HG03095 (cell line): ENCODE results near the gene ORAI2.
A peak's percentile ranks its signal among the peaks of the same experiment; 100 is the strongest.
"Not testable (repeated sequence)": the region's sequence is repeated elsewhere in the genome, so short reads cannot be mapped to it uniquely, and the experiment has no call there.

ENCODE experiments used
- ATAC-seq: cut with Tn5 transposase; IDR thresholded peaks from one replicate; pipeline ENCODE4 v1.9.1; 2021; ENCODE audit warnings: moderate library complexity; ENCODE audit not compliant: unreplicated experiment

Gene ORAI2

DNA sequence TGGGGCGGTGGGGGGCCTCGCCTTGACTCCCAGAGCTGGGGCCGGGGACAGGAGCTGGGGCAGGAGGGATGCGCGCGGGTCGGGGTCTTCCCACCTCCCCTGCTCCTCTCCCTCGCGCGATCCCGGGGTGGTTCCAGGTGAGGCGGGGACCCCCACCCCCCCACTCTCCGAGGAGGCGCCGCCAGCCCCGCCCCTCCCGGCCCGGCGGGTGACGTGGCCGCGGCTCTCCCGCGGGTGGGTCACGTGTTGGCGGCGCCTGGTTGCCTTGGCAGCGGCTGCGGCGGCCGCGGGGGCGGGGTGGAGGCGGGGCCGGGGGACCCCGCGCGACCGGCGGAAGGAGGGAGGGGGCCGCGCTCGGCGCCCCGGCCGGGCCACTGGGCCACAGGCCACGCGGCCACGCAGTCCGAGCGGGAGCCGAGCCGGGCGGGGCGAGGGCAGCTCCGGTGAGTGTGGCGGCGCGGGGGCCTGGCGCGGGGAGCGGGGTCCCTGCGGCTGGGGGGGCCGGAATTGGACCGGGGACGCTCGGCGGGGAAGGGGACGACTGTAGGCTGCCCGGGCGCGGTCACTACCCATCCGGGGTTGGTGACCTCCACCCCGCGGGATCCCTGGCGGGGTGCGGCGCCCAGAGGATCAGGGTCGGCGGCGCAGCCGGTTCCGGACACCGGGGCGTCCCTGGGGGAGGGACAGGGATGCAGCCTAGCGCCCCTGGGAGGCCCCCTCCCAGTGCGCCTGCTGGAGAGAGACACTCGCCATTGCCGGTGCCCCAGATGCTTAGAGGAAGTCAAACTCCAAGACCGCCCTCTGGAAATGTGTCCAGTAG lies at the start of gene ORAI2:
TSS of gene ORAI2 (plus strand) at position 357 of the 820 bp plus-strand sequence. CDS start 5,382 bp downstream, outside the sequence.
- ATAC-seq: peak; percentile 42

- no peak for ATAC-seq
These were observed 46.3 kb upstream of the ORAI2 start for GRCh38 chr7:102387064-102387463.

DNA sequence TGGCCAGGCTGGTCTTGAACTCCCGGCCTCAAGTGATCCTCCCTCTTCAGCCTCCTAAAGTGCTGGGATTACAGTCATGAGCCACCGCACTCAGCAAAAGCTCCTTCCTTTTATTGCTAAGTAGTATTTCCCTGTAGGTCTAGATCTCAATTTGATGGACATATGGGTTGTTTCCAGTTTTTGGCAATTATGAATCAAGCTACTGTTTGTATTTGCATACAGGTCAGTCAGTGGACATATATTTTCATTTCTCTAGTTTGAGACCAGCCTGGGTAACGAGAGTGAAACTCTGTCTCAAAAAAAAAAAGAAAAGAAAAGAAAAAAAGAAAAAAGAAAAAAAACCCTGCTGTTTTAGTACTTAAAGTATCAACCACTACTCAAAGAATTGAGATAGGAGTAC lies 43.6 kb upstream of the ORAI2 start:
- ATAC-seq: no peak

DNA sequence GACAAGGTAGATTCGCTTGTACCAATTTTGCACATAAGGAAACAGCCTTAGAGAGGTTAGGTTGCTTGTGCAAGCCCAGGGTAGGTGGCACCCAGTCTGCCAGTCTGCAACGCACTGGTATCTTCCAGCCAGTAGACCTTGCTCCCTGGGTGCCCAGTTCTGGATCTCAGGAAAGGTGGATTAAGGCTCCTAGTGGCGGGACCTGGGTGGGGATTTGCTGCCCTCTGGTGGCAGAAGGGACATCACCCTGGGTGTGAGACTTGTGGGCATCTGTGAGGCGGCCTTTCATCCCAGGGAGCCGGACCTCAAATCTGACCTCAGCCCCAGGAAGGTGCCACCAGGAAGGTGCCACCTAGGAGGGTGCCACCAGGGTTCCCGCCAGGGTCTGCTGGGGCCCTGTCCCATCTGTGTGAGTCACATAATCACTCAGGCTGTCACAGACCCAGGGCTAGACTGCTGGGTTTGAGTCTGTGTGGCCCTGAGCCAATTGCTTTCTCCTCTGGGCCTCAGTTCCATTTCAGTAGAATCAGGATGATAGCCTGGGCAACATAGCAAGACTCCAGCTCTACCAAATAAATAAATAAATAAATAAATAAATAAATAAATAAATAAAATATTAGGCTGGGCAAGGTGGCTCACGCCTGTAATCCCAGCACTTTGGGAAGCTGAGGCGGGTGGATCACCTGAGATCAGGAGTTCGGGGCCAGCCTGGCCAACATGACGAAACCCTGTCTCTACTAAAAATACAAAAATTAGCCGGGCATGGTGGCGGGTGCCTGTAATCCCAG lies 42.5 kb upstream of the ORAI2 start:
- ATAC-seq: no peak

- ATAC-seq: no peak
These were observed 41.0 kb upstream of the ORAI2 start for GRCh38 chr7:102392330-102392729.

- no peak for ATAC-seq
These were observed 39.9 kb upstream of the ORAI2 start for GRCh38 chr7:102393467-102393866.

- ATAC-seq: peak; percentile 3
These were observed 37.8 kb upstream of the ORAI2 start for GRCh38 chr7:102395592-102395872.

- peak; percentile 95 for ATAC-seq
These were observed 37.3 kb upstream of the ORAI2 start, which contains the start of gene PRKRIP1 for GRCh38 chr7:102395873-102396709. Gene PRKRIP1, plus strand, starts transcription at chr7:102396363. Its CDS starts 49 bp downstream, at chr7:102396412.

GRCh38 chr7:102396710-102397019 lies 36.7 kb upstream of the ORAI2 start:
- peak; percentile 2 for ATAC-seq

- no peak for ATAC-seq
These were observed 34.8 kb upstream of the ORAI2 start for GRCh38 chr7:102398543-102398942.

GRCh38 chr7:102400360-102400759 lies 33.0 kb upstream of the ORAI2 start:
- no peak for ATAC-seq

GRCh38 chr7:102403563-102403962 lies 29.8 kb upstream of the ORAI2 start:
- no peak for ATAC-seq

- ATAC-seq: peak; percentile 74
These were observed 29.1 kb upstream of the ORAI2 start for GRCh38 chr7:102404005-102404861.

- ATAC-seq: not testable (repeated sequence)
These were observed 28.6 kb upstream of the ORAI2 start for GRCh38 chr7:102404862-102405188.

DNA sequence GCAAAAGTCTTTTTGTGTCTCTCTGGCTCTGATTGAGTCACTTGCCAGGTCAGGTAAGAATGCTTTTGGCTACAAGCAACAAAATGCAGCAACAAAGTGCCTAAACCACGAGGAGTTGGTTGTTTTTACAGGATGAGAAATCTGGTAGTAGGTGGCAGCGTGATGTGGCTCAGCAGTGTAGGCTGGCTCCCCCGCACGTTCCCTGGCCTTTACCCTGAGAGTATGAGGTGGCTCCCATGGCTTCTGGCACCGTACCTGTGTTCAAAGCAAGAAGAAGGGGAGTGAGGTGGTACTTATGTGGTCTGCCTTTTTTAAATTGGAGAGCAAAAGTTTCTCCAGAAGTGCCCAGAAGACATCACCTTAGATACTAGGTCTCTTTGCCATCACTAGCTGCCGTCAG lies 25.5 kb upstream of the ORAI2 start:
- ATAC-seq: no peak

- ATAC-seq: not testable (repeated sequence)
These were observed 24.8 kb upstream of the ORAI2 start for GRCh38 chr7:102408530-102408929.

GRCh38 chr7:102409340-102409739 lies 24.0 kb upstream of the ORAI2 start:
- no peak for ATAC-seq

DNA sequence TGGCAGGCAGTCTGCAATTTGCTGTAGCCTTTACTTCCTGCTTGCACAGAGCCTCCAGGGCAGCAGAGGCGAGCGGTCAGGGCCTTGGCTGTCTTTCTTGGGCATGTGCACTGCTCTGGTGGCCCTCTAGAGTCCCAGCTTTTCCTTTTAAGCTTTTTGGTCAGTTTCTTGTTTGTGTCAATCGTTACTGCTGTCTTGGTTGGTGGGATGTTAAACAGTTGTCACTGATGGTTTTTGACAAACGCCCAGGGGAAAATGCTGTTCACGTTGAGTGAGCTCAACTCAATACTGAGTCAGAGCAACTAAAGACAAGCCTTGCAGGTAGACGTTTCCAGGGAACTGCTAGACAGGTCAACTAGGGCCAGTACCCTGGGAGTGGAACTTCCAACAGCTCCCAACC lies 23.3 kb upstream of the ORAI2 start:
- no peak for ATAC-seq

GRCh38 chr7:102410918-102411317 lies 22.5 kb upstream of the ORAI2 start:
- no peak for ATAC-seq

GRCh38 chr7:102412548-102412947 lies 20.8 kb upstream of the ORAI2 start:
- no peak for ATAC-seq

DNA sequence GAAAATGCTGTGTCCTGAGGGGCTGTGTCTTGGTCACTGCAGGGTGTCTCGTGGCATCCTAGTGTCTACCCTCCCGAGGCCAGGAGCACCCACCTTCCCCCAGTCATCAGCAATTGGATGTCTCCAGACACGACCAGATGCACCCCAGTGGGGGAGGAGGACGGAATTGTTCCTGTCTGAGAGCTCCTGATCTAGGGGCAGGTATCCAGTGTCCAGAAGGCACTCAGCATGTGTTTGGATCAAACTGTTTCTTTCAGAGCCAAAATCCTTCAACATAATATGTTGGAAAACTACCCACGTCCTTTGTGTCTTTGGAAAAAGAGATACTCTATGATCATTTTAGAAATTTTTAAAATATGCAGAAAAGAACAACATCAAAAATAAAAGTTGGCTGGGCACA lies 20.3 kb upstream of the ORAI2 start:
- ATAC-seq: no peak
